ENCODE measurements around the gene GALNT14. TPM values are rescaled to one million over a fixed set of nuclear protein-coding genes. Genes with fewer than 3 reads are reported as not detected.

Gene GALNT14
- total RNA-seq, 1 donor from 2014 or later = 0.27 TPM

- intact Hi-C loops (cut with micrococcal nuclease) = no loop called here
Observed at GRCh38 chr2:31016648-31017047, 121.6 kb downstream of the GALNT14 start.

GRCh38 chr2:31014516-31014915, 123.7 kb downstream of the GALNT14 start:
- intact Hi-C loops (cut with micrococcal nuclease) = no loop called here

- intact Hi-C loops (cut with micrococcal nuclease) = no loop called here
Observed at GRCh38 chr2:31013301-31013700, 124.9 kb downstream of the GALNT14 start.

GRCh38 chr2:31012406-31012805, 125.8 kb downstream of the GALNT14 start:
- intact Hi-C loops (cut with micrococcal nuclease) = no loop called here

GRCh38 chr2:31011587-31011986, 126.7 kb downstream of the GALNT14 start:
- intact Hi-C loops (cut with micrococcal nuclease) = no loop called here

GRCh38 chr2:31008561-31009114, 129.6 kb downstream of the GALNT14 start:
- intact Hi-C loops (cut with micrococcal nuclease) = no loop called here

GRCh38 chr2:31004257-31004656, 134.0 kb downstream of the GALNT14 start:
- intact Hi-C loops (cut with micrococcal nuclease) = no loop called here

- intact Hi-C loops (cut with micrococcal nuclease) = no loop called here
Observed at GRCh38 chr2:31003749-31004148, 134.5 kb downstream of the GALNT14 start.

GRCh38 chr2:31002537-31003150, 135.6 kb downstream of the GALNT14 start:
- intact Hi-C loops (cut with micrococcal nuclease) = no loop called here

GRCh38 chr2:31000970-31001369, 137.3 kb downstream of the GALNT14 start:
- intact Hi-C loops (cut with micrococcal nuclease) = no loop called here

GRCh38 chr2:30998672-30999071, 139.6 kb downstream of the GALNT14 start:
- intact Hi-C loops (cut with micrococcal nuclease) = no loop called here

GRCh38 chr2:30997979-30998378, 140.3 kb downstream of the GALNT14 start:
- intact Hi-C loops (cut with micrococcal nuclease) = no loop called here

GRCh38 chr2:30994227-30995056, 143.8 kb downstream of the GALNT14 start:
- intact Hi-C loops (cut with micrococcal nuclease) = no loop called here

GRCh38 chr2:30992781-30993180, 145.5 kb downstream of the GALNT14 start:
- intact Hi-C loops (cut with micrococcal nuclease) = no loop called here

GRCh38 chr2:30990671-30991070, 147.6 kb downstream of the GALNT14 start:
- intact Hi-C loops (cut with micrococcal nuclease) = no loop called here

GRCh38 chr2:30990176-30990575, 148.1 kb downstream of the GALNT14 start:
- intact Hi-C loops (cut with micrococcal nuclease) = no loop called here

GRCh38 chr2:30989746-30990145, 148.5 kb downstream of the GALNT14 start:
- intact Hi-C loops (cut with micrococcal nuclease) = loop anchor here (5.0 kb wide), 1 partner anchor 343 kb away; no protein-coding TSS in a partner anchor

- intact Hi-C loops (cut with micrococcal nuclease) = loop anchor here (5.0 kb wide), 1 partner anchor 345 kb away; no protein-coding TSS in a partner anchor
Observed at GRCh38 chr2:30987566-30987965, 150.7 kb downstream of the GALNT14 start.

- intact Hi-C loops (cut with micrococcal nuclease) = loop anchor here (5.0 kb wide), 1 partner anchor 346 kb away; no protein-coding TSS in a partner anchor
Observed at GRCh38 chr2:30986231-30986580, 152.0 kb downstream of the GALNT14 start.

GRCh38 chr2:30985493-30986230, 152.6 kb downstream of the GALNT14 start:
- intact Hi-C loops (cut with micrococcal nuclease) = loop anchor here (5.0 kb wide), 1 partner anchor 347 kb away; no protein-coding TSS in a partner anchor

GRCh38 chr2:30984148-30984547, 154.1 kb downstream of the GALNT14 start:
- intact Hi-C loops (cut with micrococcal nuclease) = no loop called here

GRCh38 chr2:30981510-30981909, 156.7 kb downstream of the GALNT14 start:
- intact Hi-C loops (cut with micrococcal nuclease) = no loop called here
